Stimulated activated CD4-positive, alpha-beta T cell treated with anti-CD3 and anti-CD28 coated beads, Interleukin-4, amount 100 ng/mL, for 48 hours (primary cell): ENCODE data around the gene DENND1A.
"Not testable (repeated sequence)": the region's sequence is repeated elsewhere in the genome, so short reads cannot be mapped to it uniquely, and the experiment has no call there.

ENCODE experiments used
- DNase-seq, 2 donors: peaks; one replicate each; pipeline ENCODE4 v3.0.0-alpha.2; 2020; ENCODE audit warnings: low read depth in 2 of 2

DENND1A gene

GRCh38 chr9:123923377-123923776, 6.5 kb downstream of the DENND1A start:
- no peak for DNase-seq

- DNase-seq: no peak
Observed at GRCh38 chr9:123922911-123923310, 7.0 kb downstream of the DENND1A start.

- no peak for DNase-seq
Observed at GRCh38 chr9:123922431-123922830, 7.5 kb downstream of the DENND1A start.

- DNase-seq: no peak
Observed at GRCh38 chr9:123914517-123915196, 15.3 kb downstream of the DENND1A start.

GRCh38 chr9:123912167-123912897, 17.6 kb downstream of the DENND1A start:
- DNase-seq: no peak

GRCh38 chr9:123911024-123911423, 18.9 kb downstream of the DENND1A start:
- DNase-seq: no peak

GRCh38 chr9:123909192-123909591, 20.7 kb downstream of the DENND1A start:
- DNase-seq: not testable (repeated sequence)

GRCh38 chr9:123903550-123903949, 26.4 kb downstream of the DENND1A start:
- DNase-seq: not testable (repeated sequence)

- DNase-seq: no peak
Observed at GRCh38 chr9:123894822-123895221, 35.1 kb downstream of the DENND1A start.

GRCh38 chr9:123893831-123894460, 36.0 kb downstream of the DENND1A start:
- DNase-seq: no peak

- no peak for DNase-seq
Observed at GRCh38 chr9:123893115-123893514, 36.8 kb downstream of the DENND1A start.

- DNase-seq: no peak
Observed at GRCh38 chr9:123887837-123888236, 42.1 kb downstream of the DENND1A start.

- DNase-seq: not testable (repeated sequence)
Observed at GRCh38 chr9:123885834-123886233, 44.1 kb downstream of the DENND1A start.

- DNase-seq: no peak
Observed at GRCh38 chr9:123883634-123884033, 46.3 kb downstream of the DENND1A start.

GRCh38 chr9:123881604-123882003, 48.3 kb downstream of the DENND1A start:
- DNase-seq: no peak

- no peak for DNase-seq
Observed at GRCh38 chr9:123880420-123880819, 49.5 kb downstream of the DENND1A start.

- DNase-seq: no peak
Observed at GRCh38 chr9:123876750-123877149, 53.2 kb downstream of the DENND1A start.

GRCh38 chr9:123872710-123873109, 57.2 kb downstream of the DENND1A start:
- no peak for DNase-seq

- no peak for DNase-seq
Observed at GRCh38 chr9:123871781-123872180, 58.1 kb downstream of the DENND1A start.

GRCh38 chr9:123868002-123868401, 61.9 kb downstream of the DENND1A start:
- no peak for DNase-seq

- no peak for DNase-seq
Observed at GRCh38 chr9:123867034-123867433, 62.9 kb downstream of the DENND1A start.

GRCh38 chr9:123866497-123866896, 63.4 kb downstream of the DENND1A start:
- DNase-seq: no peak
